CD14-positive monocyte (primary cell): ENCODE results near the gene CRTC3. TPM values are rescaled to one million over a fixed set of nuclear protein-coding genes. Genes with fewer than 3 reads are reported as not detected.

ENCODE experiments used
- DNase-seq, 3 donors: peaks; one replicate each; pipeline ENCODE4 v3.0.0-alpha.2; 2011 to 2022
- H2AFZ ChIP-seq: 2 replicates; pipeline ENCODE4 v1.6.0; 2012; ENCODE audit warnings: mild to moderate bottlenecking, low read depth, low read length, inconsistent platforms; ENCODE audit not compliant: insufficient read depth, poor library complexity, severe bottlenecking
- H3K27ac ChIP-seq, 2 donors: 1 replicate in 1 of 2; 2 replicates in 1 of 2; pipeline ENCODE4 v1.5.1; 2012 to 2013; ENCODE audit warnings: low read length in 2 of 2, control low read depth in 1 of 2, inconsistent platforms in 1 of 2, low read depth in 1 of 2, mild to moderate bottlenecking in 1 of 2
- H3K27me3 ChIP-seq, 2 donors: one replicate each; pipeline versions ENCODE4 v1.6.0 to v1.6.1; 2011 to 2013; ENCODE audit warnings: low read length in 2 of 2; ENCODE audit not compliant: control insufficient read depth in 2 of 2, insufficient read depth in 2 of 2
- H3K36me3 ChIP-seq, 2 donors: replicated peaks in 1 of 2; 1 replicate in 1 of 2; 2 replicates in 1 of 2; pipeline versions ENCODE4 v1.5.1 to v1.6.1; 2012 to 2013; ENCODE audit warnings: low read length in 2 of 2, control low read depth in 1 of 2, inconsistent platforms in 1 of 2, mild to moderate bottlenecking in 1 of 2; ENCODE audit not compliant: insufficient read depth in 2 of 2, control insufficient read depth in 1 of 2
- H3K4me1 ChIP-seq, 2 donors: 1 replicate in 1 of 2; 2 replicates in 1 of 2; pipeline versions ENCODE4 v1.5.1 to v1.6.1; 2012 to 2013; ENCODE audit warnings: low read length in 2 of 2, control low read depth in 1 of 2, inconsistent platforms in 1 of 2, mild to moderate bottlenecking in 1 of 2, moderate library complexity in 1 of 2; ENCODE audit not compliant: insufficient read depth in 2 of 2, control insufficient read depth in 1 of 2
- H3K4me2 ChIP-seq: replicated peaks from 2 replicates; pipeline ENCODE3; 2012; ENCODE audit warnings: low read length, moderate library complexity, mild to moderate bottlenecking; ENCODE audit not compliant: poor library complexity, severe bottlenecking; ENCODE audit errors: extremely low read depth
- H3K4me3 ChIP-seq, 3 experiments: fragments of 200-600 bp in 1 of 3; sonication (generic) in 1 of 3; replicated peaks in 1 of 3; 1 replicate in 2 of 3; 2 replicates in 1 of 3; pipeline ENCODE4 v1.5.1; 2011 to 2013; ENCODE audit warnings: low read length in 3 of 3, mild to moderate bottlenecking in 3 of 3, control low read depth in 2 of 3, low read depth in 2 of 3, inconsistent platforms in 1 of 3, moderate library complexity in 1 of 3
- H3K79me2 ChIP-seq: 2 replicates; pipeline ENCODE4 v1.6.0; 2012; ENCODE audit warnings: mild to moderate bottlenecking, control low read depth, inconsistent platforms, low read length, moderate library complexity; ENCODE audit not compliant: insufficient read depth
- H3K9ac ChIP-seq: 2 replicates; pipeline ENCODE4 v1.6.0; 2017; ENCODE audit warnings: low read length, mild to moderate bottlenecking; ENCODE audit not compliant: insufficient read depth, poor library complexity, severe bottlenecking
- H3K9me3 ChIP-seq, 2 donors: replicated peaks in 1 of 2; 1 replicate in 1 of 2; 2 replicates in 1 of 2; pipeline versions ENCODE4 v1.5.1 to v1.6.1; 2012 to 2013; ENCODE audit warnings: low read length in 2 of 2, control low read depth in 1 of 2; ENCODE audit not compliant: control insufficient read depth in 1 of 2, insufficient read depth in 1 of 2
- H4K20me1 ChIP-seq: 2 replicates; pipeline ENCODE4 v1.6.0; 2012; ENCODE audit warnings: mild to moderate bottlenecking, low read length, control low read depth, moderate library complexity; ENCODE audit not compliant: insufficient read depth
- H3K27ac Mint-ChIP-seq, 7 donors: one replicate each; pipeline ENCODE4 v1.8.0; 2020; ENCODE audit warnings: mild to moderate bottlenecking in 7 of 7, mixed read lengths in 7 of 7, moderate library complexity in 6 of 7, inconsistent platforms in 2 of 7
- H3K27me3 Mint-ChIP-seq, 3 donors: one replicate each; pipeline ENCODE4 v1.8.0; 2021 to 2022; ENCODE audit warnings: low read depth in 3 of 3, mild to moderate bottlenecking in 3 of 3, mixed read lengths in 3 of 3, moderate library complexity in 3 of 3, inconsistent platforms in 1 of 3
- H3K36me3 Mint-ChIP-seq, 2 donors: one replicate each; pipeline ENCODE4 v1.8.0; 2020; ENCODE audit warnings: mixed read lengths in 2 of 2, inconsistent platforms in 1 of 2, mild to moderate bottlenecking in 1 of 2
- H3K4me1 Mint-ChIP-seq: one replicate; pipeline ENCODE4 v1.8.0; 2020; ENCODE audit warnings: mild to moderate bottlenecking, mixed read lengths
- H3K4me3 Mint-ChIP-seq, 2 donors: one replicate each; pipeline ENCODE4 v1.8.0; 2020; ENCODE audit warnings: mild to moderate bottlenecking in 2 of 2, mixed read lengths in 2 of 2, moderate library complexity in 1 of 2
- H3K9me3 Mint-ChIP-seq, 7 donors: one replicate each; pipeline ENCODE4 v1.8.0; 2020 to 2022; ENCODE audit warnings: mixed read lengths in 7 of 7, mild to moderate bottlenecking in 6 of 7, moderate library complexity in 6 of 7, inconsistent platforms in 2 of 7
- CTCF ChIP-seq: fragments of 200-600 bp; IDR thresholded peaks from one replicate; pipeline ENCODE4 v1.8.0; 2022; ENCODE audit warnings: antibody characterized with exemption, mild to moderate bottlenecking
- WGBS: methylation state at CpG from one replicate; pipeline ENCODE4 v1.1.5; 2013; ENCODE audit warnings: missing lambda C conversion rate; ENCODE audit not compliant: insufficient coverage; 5-methylcytosine and 5-hydroxymethylcytosine counted together
- intact Hi-C, 2 donors: fragments of 100-400 bp; cut with micrococcal nuclease; formaldehyde crosslinking; loops; one replicate each; pipeline versions ENCODE4 v1.15.0 to v1.15.1; 2023
- polyA plus RNA-seq, 3 donors: library from polyadenylated mRNA; depleted of rRNA in 1 of 3; unstranded in 2 of 3; stranded (reverse) in 1 of 3; fragments of 300-500 nt in 2 of 3; fragments of >200 nt in 1 of 3; fragmentation: Illumina TruSeq in 2 of 3; gene quantifications; 1 replicate in 2 of 3; 2 replicates in 1 of 3; pipeline ENCODE4 v1.2.3, GENCODE V29; 2012 to 2021

CRTC3 gene
- polyA plus RNA-seq, 3 donors = 6.0 to 25.4 (median 12.2) TPM

- no peaks in the 10 kb centered on the region for H3K79me2 ChIP-seq
- no peak for TF ChIP-seq CTCF
- H3K4me1 ChIP-seq = no peaks in the 10 kb centered on the region
- peaks cover 61 to 91% of the 10 kb centered on the region in 2 donors for H3K36me3 ChIP-seq
- no peak overlapping the region for H2AFZ ChIP-seq
- no peak overlapping the region for H3K4me2 ChIP-seq
- no peaks in the 10 kb centered on the region for H3K27me3 ChIP-seq
- H3K4me3 ChIP-seq = no peak overlapping the region
- Mint-ChIP-seq H3K27ac (peak overlapping the region in 1 of 7 donors; percentile 56), H3K4me3 (no peak overlapping the region), H3K27me3 (no peaks in the 10 kb centered on the region), H3K9me3 (no peaks in the 10 kb centered on the region), H3K36me3 (peaks cover 66 to 80% of the 10 kb centered on the region in 2 donors), H3K4me1 (peaks cover 2% of the 10 kb centered on the region)
- DNase-seq = no peak
- no peak overlapping the region for H3K27ac ChIP-seq
- no peak overlapping the region for H3K9ac ChIP-seq
- no peaks in the 10 kb centered on the region for H4K20me1 ChIP-seq
- no peaks in the 10 kb centered on the region for H3K9me3 ChIP-seq
- WGBS = 100% methylated on average over 3 of the region's 4 CpGs
- intact Hi-C loops = no loop called here
Measured at GRCh38 chr15:90611157-90611556, 81.4 kb downstream of the CRTC3 start.

GRCh38 chr15:90617171-90617570 lies 87.4 kb downstream of the CRTC3 start:
- Histone ChIP-seq H3K9me3 (no peaks in the 10 kb centered on the region), H4K20me1 (peaks cover 5% of the 10 kb centered on the region), H3K27ac (no peak overlapping the region), H3K79me2 (no peaks in the 10 kb centered on the region), H3K36me3 (peaks cover 37 to 85% of the 10 kb centered on the region in 2 donors), H3K4me3 (no peak overlapping the region), H3K27me3 (no peaks in the 10 kb centered on the region), H2AFZ (no peak overlapping the region), H3K4me1 (peaks cover 9 to 14% of the 10 kb centered on the region in 2 donors), H3K9ac (no peak overlapping the region), H3K4me2 (no peak overlapping the region)
- peaks cover 15% of the 10 kb centered on the region for H3K4me1 Mint-ChIP-seq
- no peak overlapping the region for H3K4me3 Mint-ChIP-seq
- peaks cover 61 to 74% of the 10 kb centered on the region in 2 donors for H3K36me3 Mint-ChIP-seq
- TF ChIP-seq CTCF = no peak
- H3K27ac Mint-ChIP-seq = no peak overlapping the region
- 97% methylated on average over 4 of the region's 5 CpGs for WGBS
- intact Hi-C loops = no loop called here
- peaks cover 0 to 1% (median 0%) of the 10 kb centered on the region in 3 donors for H3K27me3 Mint-ChIP-seq
- DNase-seq = no peak
- H3K9me3 Mint-ChIP-seq = no peaks in the 10 kb centered on the region
